Daoy (cell line): Measurements from ENCODE around the gene GPC5. TPM values are rescaled to one million over a fixed set of nuclear protein-coding genes. Genes with fewer than 3 reads are reported as not detected.
"Not testable (repeated sequence)": the region's sequence is repeated elsewhere in the genome, so short reads cannot be mapped to it uniquely, and the experiment has no call there.

Experiments used
- DNase-seq: peaks from one replicate; pipeline ENCODE4 v3.0.0-alpha.2; 2015; ENCODE audit warnings: low read depth
- total RNA-seq: library from RNA; depleted of rRNA; stranded (reverse); fragments of >200 nt; shearing (Covaris generic); gene quantifications from 2 replicates; pipeline ENCODE4 v1.2.3, GENCODE V29; 2014

GPC5 gene
- total RNA-seq, 1 experiment from 2014 or later = 0.06 TPM

DNA sequence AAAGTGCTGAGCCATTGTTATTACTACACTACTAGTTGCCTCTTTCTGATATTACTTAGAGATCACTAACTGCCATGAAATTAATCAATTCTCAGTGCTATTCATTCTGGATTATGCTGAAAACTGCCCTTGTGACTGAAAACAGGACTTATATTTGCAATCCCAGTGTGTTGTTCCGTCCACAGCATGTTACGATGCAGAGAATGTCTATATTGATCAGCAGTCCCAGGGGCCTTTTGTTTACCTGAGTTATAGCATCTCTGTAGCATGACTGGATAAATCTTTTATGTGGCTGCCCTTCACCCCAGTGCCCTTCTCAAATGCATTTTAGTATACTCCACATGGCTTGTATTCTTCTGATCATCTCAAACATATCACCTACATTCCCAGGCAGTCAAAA, 251.0 kb downstream of the GPC5 start:
- DNase-seq = no peak

DNA sequence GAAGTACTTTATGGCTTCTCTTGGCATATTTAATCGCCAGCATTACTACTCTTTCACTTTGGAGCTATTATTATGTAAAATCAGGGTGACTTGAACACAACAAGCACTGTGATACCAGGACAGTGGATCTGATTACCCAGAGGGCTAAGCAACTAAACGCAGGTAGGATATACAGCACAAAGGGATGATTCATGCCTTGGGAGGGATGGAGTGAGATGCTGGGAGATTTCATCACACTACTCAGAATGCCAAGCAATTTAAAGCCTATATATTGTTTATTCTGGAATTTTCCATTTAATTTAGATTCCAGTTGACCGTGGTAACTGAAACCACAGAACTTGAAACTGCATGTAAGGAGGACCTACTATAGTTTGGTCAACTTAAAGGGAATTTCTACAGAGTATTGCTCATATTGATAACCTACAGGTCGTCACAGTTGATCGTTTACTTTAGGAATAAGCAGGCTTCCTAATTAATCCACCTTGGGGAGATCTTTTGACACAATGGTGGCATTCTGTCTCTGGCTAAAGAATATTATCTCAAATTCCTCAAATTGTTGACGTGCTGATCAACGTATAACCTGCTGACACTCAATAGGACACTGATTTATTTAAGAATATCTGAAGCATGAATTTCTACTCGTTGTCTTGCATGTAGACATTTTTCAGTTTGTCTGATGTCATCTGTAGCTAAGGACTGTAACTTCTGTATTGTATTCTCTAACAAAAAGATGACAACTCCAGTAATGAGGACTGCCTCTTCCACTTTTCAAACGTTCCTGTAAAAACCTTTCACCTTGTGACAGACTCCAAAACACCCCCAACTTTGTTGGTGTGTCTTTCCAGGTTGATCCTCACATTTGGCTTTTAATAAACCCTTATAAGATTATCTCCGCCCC, 254.2 kb downstream of the GPC5 start:
- DNase-seq = no peak

DNA sequence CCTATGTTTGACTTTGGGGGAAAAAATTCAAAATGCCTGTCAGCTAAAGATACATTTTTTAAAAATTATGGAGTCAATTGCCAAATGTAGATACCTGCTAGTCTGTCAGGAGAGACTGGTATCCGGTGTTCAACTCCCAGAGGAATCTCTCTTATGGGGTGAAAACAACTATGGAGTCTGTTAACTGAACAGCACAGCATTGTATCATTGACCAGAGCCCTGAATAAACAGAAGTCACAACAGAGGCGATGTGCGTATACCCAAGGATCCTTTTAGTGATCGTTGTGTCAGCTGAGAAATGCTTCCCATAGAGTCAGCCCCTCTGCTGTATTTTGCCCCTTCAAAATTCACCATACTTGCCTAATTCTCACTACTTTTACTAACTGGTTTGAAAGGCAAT, 257.3 kb downstream of the GPC5 start:
- no peak for DNase-seq

DNA sequence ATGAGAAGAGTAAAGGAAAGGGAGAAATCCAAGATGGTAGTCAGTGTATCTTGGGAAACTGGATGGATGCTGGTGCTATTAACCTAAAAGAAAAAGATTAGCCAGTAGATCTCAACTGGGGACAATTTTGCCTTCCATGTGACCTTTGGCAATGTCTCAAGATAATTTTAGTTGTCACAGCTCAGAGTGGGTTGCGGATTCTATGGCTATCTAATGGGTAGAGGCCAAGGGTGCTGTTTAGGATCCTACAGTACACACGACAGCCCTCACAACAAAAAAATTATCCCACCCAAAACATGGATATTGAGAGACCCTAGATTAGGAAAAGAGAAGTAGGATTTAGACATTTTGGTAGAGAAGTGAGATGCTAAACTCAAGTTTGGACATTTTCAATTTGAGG, 258.9 kb downstream of the GPC5 start:
- no peak for DNase-seq

DNA sequence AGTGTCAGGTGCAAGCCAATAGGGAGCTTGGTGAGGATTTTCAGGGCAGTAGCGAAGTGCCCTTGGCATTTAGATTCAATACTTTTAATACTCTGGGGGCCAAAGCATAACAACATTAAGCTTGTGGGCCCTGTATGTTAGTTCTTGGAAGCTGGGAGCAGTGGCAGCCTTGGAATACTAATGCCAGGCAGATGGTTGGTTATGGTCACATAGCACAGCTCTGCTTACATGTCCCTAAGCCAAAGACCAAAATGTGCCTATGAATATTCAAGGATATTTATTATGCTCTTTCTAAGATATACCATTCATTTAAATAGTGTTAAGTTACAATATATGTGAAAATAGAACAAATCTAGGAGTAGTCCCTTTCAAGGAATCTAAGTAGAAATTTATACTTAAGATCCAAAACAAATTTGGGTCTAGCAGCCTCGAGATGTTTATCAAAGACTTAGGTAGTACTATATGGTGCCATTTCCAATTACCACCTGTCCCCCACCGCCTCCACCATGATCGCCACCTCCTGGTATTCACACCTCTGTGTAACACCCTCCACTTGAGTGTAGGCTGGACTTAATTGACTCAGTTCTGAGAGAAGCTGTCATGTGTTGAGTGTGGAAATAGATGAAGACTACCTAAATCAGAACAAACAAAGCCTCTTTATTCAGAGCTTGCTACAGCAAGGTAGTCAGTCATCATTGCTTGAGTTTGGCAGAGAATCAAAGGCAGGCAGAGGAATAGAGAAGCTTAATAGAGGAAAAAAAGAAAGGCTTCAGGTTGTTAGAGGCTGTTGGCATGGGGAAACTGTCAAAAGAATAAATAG, 261.0 kb downstream of the GPC5 start:
- no peak for DNase-seq

DNA sequence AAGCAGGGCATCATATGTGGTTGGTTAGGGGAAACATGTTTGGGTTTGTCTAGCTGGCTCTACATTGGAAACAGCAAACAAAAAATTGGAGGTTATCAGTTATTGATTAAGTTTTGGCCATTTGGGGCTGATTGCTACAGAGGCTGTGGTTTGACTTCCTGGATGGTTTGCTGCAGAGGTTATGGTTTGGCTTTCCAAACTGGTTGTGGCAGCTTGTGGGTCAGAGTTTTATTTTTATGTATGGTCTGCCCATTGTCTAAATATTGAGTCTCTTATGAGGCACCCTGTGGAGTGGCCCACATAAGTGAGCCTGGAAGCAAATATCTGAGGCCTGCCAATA, 261.6 kb downstream of the GPC5 start:
- no peak for DNase-seq

DNA sequence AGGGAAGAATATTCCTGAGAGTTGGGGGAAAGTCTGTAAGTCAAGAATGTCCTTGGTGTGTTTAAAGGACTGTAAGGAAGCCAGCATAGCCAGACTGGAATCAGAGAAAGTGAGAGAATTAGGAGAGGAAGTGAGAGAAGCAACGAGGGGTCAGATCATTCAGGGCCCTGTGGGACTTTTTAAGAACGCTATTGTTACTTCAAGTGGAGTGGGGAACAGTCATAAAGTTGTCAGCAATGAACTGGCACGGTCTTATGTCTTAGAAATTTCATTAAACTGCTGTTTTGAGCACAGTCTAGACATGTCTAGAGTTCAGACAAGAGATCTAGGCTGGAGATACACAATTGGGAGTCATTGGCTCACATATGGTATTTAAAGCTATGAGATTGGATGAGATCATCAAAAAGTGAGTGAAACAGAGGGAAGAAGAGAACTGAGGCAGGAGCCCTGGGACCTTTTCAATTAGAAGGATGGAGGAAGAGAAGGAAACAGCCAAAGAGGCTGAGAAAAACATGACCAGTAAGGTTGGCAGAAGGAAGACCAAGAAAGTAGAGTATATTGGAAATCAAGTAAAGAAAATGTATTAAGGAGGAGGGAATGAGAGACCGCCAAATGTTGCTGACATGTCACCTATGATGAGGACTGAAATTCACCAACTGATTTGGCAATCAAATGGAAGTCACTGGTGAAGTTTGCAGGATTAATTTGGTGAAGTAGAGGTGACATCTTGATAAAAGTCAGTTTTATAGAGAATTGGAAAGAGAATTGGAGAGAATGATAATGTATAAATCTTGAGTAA, 263.5 kb downstream of the GPC5 start:
- DNase-seq = no peak

DNA sequence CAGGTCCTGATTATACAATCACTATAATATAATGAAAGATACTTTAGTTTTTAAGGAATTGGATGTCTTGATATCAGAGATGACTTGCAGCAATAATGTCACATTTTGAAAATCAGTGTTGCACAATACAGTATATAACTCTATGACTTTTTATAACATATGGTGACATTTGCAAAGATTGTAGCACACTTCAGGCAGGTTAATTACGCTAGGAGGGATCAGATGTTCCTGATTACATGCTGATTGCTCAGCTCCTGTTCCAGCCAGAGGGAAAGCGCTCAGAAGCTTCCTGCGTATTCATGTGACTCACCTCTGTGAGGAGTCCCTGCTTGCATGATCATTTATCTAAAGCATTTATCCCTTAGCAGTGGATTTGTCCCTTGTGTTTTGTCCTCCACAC, 265.6 kb downstream of the GPC5 start:
- no peak for DNase-seq

DNA sequence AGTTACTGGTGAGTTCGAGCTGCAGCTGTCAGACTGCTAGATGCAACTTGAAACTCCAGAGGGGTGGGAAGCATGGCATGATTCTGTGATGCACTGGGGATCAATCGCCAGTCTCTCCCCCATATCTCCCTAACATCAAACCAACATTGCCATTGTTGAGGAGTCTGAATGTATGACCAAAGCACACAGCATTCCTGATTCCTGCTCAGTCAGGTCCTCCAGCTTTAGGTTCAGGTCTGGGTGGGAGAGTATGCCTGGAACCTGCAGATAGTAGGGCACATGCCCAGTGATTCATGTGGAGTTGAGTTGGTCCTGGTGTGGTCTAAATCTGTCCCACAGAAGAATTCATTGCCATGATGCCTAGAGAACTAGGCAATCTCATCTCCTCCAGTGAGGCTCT, 269.1 kb downstream of the GPC5 start:
- DNase-seq = no peak

DNA sequence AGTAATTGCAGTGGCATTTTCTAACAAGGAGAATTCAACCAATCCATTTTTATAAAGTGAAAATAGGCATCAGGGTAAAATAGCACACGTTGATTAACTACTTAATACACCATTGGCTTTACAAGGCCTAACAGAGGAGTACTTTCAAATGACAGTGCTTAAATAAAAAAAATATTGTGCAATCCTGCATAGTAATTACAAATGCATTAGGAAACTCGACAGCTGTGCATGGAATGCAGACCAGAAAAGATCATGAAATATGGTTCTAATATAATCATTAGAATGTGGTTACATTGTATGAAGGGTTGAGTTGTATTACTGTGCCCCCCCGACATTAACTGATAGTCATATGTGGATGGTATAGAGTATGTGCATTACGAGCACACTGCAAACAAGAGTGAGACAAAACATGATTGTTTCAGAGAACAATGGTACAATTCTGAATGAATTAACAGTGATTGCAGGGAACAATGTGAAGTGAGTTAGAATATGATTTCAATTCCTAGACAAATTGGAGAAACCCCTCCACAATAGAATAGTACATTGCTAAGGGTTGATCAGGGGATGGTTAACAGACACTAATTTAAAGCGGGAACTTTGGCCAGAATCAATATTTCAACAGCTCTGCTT, 270.6 kb downstream of the GPC5 start:
- DNase-seq = no peak

DNA sequence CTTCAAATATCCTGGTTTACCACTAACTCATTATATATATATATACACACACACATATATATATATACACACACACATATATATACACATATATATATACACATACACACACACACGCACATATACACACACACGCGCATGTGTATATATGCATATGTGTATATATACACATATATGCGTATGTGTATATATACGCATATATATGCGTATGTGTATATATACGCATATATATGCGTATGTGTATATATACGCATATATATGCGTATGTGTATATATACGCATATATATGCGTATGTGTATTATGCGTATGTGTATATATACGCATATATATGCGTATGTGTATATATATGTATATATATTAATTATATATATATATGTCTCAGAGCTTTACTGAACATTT, 275.9 kb downstream of the GPC5 start:
- not testable (repeated sequence) for DNase-seq

DNA sequence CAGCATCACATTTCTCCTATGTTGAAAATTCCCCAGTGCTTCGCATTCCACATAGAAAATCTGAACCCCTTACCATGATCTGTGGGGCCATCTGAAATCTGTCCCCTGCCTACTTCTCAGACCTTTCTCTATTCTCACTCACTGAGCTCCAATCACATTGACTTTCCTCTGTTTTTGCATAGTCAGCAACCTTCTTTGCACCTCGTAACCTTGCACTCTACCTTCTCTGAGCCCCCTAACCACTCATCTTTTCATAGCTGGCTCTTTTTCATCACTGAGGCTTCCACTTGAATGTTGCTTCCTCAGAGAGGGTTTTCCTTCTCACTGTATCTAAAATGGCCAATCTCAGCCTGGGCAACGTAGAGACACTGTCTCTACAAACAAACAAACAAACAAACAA, 286.3 kb downstream of the GPC5 start:
- no peak for DNase-seq

DNA sequence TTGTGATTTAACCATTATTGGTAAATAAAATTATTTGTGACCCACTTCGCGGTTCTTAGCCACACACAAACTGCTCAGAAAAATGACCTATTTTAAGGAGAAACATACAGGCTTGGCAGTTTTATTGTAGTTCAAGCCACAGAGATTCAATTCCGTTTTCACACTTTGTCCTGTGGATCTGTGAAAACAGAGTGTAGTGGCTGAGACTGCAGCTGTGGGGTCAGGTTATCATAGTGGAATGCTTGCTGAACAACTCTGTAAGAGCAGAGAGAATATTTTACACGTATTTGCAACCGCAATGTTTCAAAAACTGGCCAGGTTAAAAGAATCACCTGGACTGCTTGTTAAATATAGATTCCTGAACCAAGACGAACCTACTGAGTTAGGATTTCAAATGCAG, 292.5 kb downstream of the GPC5 start:
- no peak for DNase-seq

DNA sequence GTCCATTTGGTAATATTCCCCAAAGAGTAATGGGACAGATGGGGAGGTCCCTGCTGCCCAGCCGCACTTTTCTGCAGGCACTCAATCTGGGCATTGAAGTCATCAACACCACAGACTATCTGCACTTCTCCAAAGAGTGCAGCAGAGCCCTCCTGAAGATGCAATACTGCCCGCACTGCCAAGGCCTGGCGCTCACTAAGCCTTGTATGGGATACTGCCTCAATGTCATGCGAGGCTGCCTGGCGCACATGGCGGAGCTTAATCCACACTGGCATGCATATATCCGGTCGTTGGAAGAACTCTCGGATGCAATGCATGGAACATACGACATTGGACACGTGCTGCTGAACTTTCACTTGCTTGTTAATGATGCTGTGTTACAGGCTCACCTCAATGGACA, 295.0 kb downstream of the GPC5 start:
- no peak for DNase-seq

DNA sequence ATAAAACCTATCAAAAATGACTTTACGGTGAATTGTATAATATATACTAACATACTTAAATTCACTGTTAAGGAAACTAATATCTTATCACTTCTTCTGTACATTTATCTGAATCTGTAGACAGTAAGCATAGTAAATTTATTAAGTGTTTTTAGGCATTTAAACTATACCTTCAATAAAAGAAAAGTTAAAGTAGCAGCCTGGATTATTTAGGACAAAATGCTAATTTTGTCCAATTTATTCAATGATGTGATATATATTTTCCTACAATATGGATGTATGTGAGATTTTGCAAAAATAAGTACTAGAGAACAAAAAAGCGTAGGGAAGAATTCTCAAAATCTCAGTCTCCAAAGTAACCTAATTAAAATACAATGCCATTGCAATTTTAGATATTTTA, 299.9 kb downstream of the GPC5 start:
- DNase-seq = no peak

DNA sequence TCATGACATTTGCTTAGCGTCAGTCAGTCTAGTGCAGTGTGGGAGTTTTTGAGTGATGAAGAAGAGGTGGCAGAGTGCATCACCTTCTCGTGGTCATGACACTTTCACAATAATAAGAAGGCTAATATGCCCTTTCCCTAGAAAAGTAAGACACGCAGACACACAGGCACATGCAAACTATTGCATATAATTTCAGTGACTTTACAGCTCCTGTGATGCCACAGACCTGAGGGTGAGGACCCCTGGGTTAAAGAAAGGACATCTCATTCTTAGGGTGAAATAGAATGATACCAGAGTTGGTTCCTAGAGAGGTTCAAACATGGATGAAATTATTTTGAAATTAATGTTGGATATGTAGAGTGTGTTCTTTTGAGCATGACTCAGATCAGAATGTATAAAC, 300.3 kb downstream of the GPC5 start:
- no peak for DNase-seq

DNA sequence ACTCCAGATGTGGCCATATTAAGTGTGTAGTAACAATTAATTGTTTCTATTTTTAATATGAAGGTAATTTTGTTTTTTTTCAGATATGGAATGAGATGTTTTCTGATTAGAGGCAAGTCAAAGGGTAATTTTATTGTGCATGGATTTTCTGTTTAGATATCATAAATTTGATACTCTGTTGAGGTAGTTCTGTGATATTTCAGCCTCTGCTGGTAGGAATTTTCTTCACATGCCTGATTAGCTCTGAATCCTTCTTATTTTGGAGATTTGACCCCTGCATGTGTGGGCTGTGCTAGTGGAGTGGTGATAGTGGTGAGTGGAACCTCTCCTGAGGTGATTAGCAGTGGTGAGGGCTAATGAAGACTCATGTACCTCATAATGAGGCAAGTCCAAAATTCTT, 301.4 kb downstream of the GPC5 start:
- no peak for DNase-seq

DNA sequence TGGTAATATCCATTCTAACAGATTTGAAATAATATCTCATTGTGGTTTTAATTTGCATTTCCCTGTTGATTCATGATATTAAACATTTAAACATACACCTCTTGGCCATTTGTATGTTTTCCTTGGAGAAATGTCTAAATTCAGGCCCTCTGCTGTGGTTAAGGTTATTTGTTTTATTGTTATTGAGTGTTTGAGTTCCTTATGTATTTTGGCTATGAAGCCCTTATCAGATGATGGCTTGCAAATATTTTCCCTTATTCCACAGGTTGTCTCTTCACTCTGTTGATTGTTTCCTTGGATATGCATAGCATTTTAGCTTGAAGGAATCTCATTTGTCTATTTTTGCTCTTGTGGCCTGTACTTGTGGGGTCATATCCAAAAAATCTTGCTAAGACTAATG, 303.6 kb downstream of the GPC5 start:
- no peak for DNase-seq

DNA sequence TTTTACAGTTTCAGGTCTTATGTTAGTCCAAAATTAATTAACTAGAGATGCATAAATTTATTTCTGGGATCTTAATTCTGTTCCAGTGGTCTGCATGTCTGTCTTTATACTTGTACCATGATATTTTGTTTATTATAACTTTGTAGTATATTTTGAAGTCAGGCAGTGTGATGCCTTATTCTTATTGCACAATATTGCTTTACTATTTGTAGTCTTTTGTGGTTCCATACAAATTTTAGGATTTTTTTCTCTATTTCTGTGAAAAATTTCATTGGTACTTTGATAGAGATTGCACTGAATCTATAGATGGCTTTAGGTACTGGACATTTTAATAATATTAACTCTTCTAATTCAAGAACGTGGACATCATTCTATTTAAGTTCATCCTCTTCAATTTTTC, 304.0 kb downstream of the GPC5 start:
- no peak for DNase-seq

DNA sequence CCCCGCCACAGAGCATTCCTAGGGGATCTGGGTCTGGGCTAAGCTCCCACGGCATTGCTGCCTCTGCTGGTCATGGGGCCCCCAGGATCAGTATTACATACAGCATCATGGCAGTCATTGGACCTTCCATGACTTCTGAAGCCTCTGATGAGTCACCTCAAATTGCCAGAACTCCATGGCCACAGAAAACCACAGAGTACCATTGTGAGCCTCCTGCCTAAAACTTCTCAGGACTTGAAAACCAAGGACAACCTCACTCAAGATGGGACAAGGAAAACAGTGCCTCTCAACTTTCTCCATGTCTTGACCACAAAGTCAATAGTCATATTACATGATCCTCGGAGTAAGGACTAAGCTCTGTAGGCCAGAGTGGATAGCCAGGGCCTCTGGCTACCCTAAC, 306.0 kb downstream of the GPC5 start:
- no peak for DNase-seq

DNA sequence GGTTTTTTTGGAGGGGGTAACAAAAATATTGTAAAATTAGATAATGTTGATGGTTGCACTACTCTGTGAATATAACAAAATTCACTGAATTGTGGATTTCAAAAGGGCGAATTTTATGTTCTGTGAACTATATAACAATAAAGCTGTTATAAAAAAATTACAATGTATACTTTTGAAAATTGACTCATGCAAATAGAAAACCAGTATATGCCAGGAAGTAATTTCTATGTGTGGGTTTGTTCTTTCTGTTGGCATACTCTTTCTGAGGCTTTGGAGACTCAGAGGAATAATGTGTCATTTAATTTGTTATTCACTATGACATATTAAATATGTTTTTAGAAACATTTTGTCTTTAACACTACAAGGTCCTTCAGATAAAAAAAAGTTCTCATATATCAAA, 310.1 kb downstream of the GPC5 start:
- no peak for DNase-seq

DNA sequence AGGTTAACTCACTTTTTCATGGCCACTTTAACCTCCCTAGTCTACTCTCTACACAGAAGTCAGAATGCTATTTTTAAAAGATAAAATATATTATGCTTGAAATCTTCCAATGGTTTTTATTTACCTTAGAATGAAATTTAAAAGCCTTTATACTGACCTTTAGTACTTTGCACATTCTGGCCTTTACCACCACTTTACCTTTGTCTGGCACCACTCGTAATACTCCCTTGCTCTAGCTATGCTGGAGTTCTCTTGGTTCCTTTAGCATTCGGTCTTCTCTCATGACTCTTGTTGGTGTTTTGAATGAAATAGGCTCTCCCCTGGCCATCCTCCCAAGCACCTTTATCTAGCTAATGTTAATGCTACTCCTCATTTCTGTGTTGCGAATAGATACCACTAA, 310.8 kb downstream of the GPC5 start:
- DNase-seq = no peak
